AG04450 (cell line): ENCODE results near the gene MYH1. TPM values are rescaled to one million over a fixed set of nuclear protein-coding genes. Genes with fewer than 3 reads are reported as not detected.

Source experiments
- CTCF ChIA-PET: fragments of 300-600, 350-600 bp; formaldehyde crosslinking; extraction: SDS; loops from one replicate; lab custom pipeline; 2022; ENCODE audit warnings: antibody characterized with exemption, inconsistent platforms; lab: Charles Lee
- POLR2A ChIA-PET: fragments of 350-600 bp; formaldehyde crosslinking; extraction: SDS; loops from one replicate; lab custom pipeline; 2021; ENCODE audit warnings: antibody characterized with exemption, inconsistent platforms; lab: Yijun Ruan, JAX
- DNase-seq: peaks from one replicate; pipeline ENCODE4 v3.0.0-alpha.2; 2011; ENCODE audit warnings: low read depth, low spot score
- H3K27ac ChIP-seq: one replicate; pipeline ENCODE4 v1.5.1; 2012; ENCODE audit warnings: low read depth, low read length, control low read depth
- H3K27me3 ChIP-seq: one replicate; pipeline ENCODE4 v1.6.0; 2012; ENCODE audit warnings: low read length; ENCODE audit not compliant: control insufficient read depth, insufficient read depth
- H3K4me3 ChIP-seq: 2 replicates; pipeline ENCODE4 v1.5.1; 2011; ENCODE audit warnings: mild to moderate bottlenecking, low read depth, low read length, control low read depth
- H3K9me3 ChIP-seq: 2 replicates; pipeline ENCODE4 v1.5.1; 2012; ENCODE audit warnings: low read length; ENCODE audit not compliant: control insufficient read depth, insufficient read depth
- CTCF ChIP-seq: IDR thresholded peaks from 2 replicates; pipeline ENCODE4 v1.5.1; 2011; ENCODE audit warnings: low read depth, low read length, control low read depth, inconsistent platforms
- polyA plus RNA-seq: library from polyadenylated mRNA; depleted of rRNA; stranded (reverse); fragments of >200 nt; gene quantifications from 2 replicates; pipeline ENCODE4 v1.2.3, GENCODE V29; 2011

MYH1 gene
- polyA plus RNA-seq, 1 experiment = not detected

DNA sequence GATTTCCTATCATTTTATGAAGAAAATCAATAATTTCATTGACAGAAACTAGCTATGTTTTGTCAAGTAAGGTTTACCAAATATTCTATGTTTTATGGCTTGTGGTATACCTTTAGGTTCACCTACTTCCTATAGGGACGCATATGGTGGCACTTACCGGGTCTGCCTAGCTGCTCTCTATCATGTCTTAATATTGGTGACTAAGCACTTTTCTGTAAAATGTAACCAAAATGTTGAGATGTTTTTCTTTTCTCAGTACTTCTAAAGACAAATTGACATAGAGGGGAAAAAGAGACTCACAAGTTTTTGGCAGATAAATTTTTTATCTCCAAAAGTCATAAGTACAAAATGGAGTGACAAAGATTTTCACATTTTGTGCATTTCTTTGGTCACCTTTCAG lies 26.3 kb downstream of the MYH1 start:
- Histone ChIP-seq H3K27ac (no peak overlapping the region), H3K4me3 (no peak overlapping the region), H3K9me3 (peaks cover 12% of the 10 kb centered on the region), H3K27me3 (no peaks in the 10 kb centered on the region)
- TF ChIP-seq CTCF = no peak
- ChIA-PET CTCF (no interaction called here), POLR2A (no interaction called here)
- no peak for DNase-seq

DNA sequence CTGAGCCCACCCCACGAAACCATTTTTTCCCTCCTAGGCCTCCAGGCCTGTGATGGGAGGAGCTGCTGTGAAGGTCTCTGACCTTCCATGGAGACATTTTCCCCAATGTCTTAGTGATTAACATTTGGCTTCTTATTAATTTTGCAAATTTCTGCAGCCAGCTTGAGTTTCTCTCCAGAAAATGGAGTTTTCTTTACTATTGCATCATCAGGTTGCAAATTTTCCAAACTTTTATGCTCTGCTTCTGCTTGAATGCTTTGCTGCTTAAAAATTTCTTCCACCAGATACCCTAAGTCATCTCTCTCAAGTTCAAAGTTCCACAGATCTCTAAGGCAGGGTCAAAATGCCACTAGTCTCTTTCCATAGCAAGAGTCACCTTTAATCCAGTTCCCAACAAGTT lies 36.1 kb downstream of the MYH1 start:
- POLR2A ChIA-PET = no interaction called here
- DNase-seq = no peak
- no peaks in the 10 kb centered on the region for H3K27me3 ChIP-seq
- TF ChIP-seq CTCF = no peak
- H3K4me3 ChIP-seq = no peak overlapping the region
- CTCF ChIA-PET = no interaction called here
- no peaks in the 10 kb centered on the region; the same call in 1 of the 2 replicates for H3K9me3 ChIP-seq
- no peak overlapping the region for H3K27ac ChIP-seq

DNA sequence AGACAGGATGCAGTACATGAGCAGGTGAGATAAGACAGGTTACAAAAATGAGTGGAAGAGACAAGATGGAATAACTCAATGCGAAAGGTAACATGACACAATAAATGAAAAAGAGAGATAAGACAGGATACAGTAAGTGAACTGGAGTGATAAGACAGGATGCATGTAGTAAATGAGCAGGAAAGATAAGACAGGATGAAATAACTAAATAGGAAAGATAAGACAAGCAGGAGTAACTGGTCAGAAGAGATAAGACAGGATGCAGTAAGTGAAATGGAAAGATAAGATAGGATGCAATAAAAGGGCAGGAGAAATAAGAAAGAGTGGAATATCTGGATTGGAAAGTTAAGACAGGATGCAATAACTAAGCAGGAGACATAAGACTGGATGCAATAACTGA lies 40.6 kb downstream of the MYH1 start:
- no peak overlapping the region for H3K4me3 ChIP-seq
- no peak for TF ChIP-seq CTCF
- H3K27me3 ChIP-seq = no peaks in the 10 kb centered on the region
- ChIA-PET CTCF (no interaction called here), POLR2A (no interaction called here)
- peaks cover 4% of the 10 kb centered on the region for H3K9me3 ChIP-seq
- H3K27ac ChIP-seq = no peak overlapping the region
- DNase-seq = no peak

DNA sequence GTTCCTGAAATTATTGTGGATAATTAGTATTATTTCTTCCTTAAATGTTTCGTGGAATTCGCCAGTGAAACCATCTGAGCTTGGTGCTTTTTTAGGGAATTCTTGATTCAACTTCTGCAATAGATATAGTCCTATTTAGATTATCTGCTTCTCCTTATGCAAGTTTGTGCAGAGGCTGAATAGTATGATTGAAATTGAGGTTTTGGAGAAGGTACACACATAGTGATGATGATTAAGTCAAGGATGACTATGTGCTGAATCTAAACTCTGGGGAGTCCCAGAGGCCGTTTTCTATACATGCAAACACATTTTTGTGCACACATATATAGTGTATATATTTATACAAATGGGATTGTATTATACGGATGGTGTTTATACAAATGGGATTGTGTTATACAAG lies 43.8 kb downstream of the MYH1 start:
- Histone ChIP-seq H3K27ac (no peak overlapping the region), H3K9me3 (peaks cover 4% of the 10 kb centered on the region; the same call in 1 of the 2 replicates), H3K4me3 (no peak overlapping the region), H3K27me3 (no peaks in the 10 kb centered on the region)
- POLR2A ChIA-PET = no interaction called here
- no peak for TF ChIP-seq CTCF
- DNase-seq = no peak
- CTCF ChIA-PET = no interaction called here

- DNase-seq = no peak
- no peak for TF ChIP-seq CTCF
These were observed 46.5 kb downstream of the MYH1 start for GRCh38 chr17:10471858-10472257.

More at GRCh38 chr17:10471858-10472257, 46.5 kb downstream of the MYH1 start:
- ChIA-PET POLR2A (no interaction called here), CTCF (no interaction called here)
- peaks cover 4% of the 10 kb centered on the region; the same call in 1 of the 2 replicates for H3K9me3 ChIP-seq
- no peaks in the 10 kb centered on the region for H3K27me3 ChIP-seq
- H3K27ac ChIP-seq = no peak overlapping the region
- no peak overlapping the region for H3K4me3 ChIP-seq
